Superior temporal gyrus (tissue), 1 donor: ENCODE results near the gene GPR55.
"Not testable (repeated sequence)": the region's sequence is repeated elsewhere in the genome, so short reads cannot be mapped to it uniquely, and the experiment has no call there.

Experiments
- DNase-seq: peaks from one replicate; pipeline ENCODE4 v3.0.0-alpha.2; 2016; ENCODE audit errors: extremely low spot score

The GPR55 gene

DNA sequence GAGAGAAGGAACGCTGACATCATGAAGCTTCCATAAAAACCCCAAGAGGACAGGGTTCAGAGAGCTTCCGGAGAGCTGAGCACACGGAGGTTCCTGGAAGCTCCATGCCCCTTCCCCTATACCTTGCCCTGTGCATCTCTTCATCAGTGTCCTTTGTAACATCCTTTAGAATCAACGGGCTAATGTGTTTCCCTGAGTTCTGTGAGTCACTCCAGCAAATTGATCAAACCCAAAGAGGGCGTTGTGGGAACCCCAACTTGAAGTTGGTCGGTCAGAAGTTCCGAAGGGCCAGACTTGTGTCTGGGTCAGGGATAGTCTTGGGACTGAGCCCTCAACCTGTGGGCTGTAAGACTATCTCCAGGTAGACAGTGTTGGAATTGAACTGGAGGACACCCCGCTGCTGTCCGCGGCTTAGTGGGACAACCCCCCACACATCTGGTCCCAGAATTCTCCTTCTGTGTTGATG is 25.9 kb upstream of the GPR55 start:
- no peak for DNase-seq

GRCh38 chr2:230949966-230950873 is 25.2 kb upstream of the GPR55 start:
- DNase-seq: no peak

DNA sequence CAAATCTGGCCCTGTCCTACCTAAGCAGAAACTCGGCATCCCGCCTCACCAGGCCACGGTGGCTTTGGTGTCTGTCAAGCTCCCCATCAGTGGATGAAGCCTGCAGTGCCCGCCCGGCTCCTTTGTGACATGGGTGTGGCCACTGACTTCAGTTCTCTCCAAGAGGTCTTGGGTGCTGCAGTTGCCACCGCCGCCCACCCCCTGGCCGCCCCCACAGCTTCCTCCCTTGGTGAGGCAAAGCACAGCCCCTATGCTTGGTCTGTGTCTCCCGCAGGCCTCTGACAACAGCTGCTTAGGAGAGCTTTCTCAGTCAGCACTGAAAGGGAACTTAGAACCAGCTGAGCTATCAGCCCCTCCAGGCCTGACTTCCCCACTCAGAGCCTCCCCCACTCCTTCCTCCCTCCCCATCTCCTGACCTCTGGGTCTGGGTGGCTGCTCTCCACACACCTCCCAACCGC is 22.9 kb upstream of the GPR55 start:
- DNase-seq: no peak

DNA sequence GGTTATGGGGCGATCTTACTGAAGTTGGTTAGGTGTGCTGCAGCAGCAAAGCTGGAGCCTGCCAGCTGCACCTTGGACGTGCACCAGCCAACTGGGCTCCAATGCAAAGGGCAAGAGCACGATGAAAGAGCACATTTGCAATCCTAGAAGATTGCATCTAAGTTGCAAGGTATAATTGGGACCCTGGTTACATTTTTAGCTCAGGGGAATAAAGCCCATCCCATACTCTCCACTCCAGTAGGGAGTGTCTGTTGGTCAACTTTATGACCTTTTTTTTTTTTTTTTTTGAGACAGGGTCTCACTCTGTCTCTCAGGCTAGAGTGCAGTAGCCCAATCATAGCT is 22.2 kb upstream of the GPR55 start:
- no peak for DNase-seq

GRCh38 chr2:230946429-230947234 is 21.6 kb upstream of the GPR55 start:
- no peak for DNase-seq

- no peak for DNase-seq
Measured at GRCh38 chr2:230944757-230945372, 19.8 kb upstream of the GPR55 start.

GRCh38 chr2:230944123-230944653 is 19.1 kb upstream of the GPR55 start:
- no peak for DNase-seq

DNA sequence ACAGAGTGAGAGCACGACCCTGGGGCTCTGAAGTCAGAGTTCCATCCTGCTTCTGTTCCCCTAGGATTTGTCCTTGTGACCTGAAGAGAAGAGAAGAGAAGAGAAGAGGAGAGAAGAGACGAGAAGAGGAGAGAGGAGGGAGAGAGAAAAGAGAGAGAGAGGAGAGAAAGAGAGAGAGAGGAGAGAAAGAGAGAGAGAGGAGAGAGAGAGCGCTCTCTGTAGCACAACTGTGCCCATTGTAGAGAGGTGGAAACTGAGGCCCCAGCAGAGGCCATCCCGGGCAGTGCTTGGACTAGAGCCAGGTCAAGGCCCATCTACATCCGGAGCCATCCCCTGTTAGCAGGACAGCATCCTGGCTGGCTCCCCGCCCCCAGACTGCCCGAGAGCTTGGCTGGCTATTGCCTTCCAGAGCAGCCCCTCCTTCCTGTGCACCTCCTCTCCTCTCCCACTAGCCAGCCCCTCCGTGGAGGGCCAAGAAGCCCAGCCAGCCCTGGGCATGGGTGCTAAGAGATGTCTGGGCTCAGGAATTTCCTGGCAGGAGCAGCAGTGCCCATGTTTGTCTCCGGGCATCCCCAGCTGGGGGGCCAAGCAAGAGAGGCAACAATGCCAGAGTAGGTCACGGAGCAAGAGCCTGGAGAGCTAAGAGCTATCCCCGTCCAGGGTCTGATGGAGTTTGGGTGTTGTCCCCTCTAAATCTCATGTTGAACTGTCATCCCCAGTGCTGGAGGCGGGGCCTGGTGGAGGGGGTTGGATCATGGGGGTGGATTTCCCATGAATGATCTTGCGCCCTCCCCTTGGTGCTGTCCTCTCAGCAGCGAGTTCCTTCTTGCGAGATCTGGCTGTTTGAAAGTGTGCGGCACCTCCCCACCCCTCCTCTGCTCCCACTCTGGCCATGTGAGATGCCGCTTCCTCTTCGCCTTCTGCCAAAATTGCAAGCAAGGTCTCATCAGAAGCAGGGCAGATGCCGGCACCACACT is 18.2 kb upstream of the GPR55 start:
- no peak for DNase-seq

GRCh38 chr2:230942371-230942770 is 17.3 kb upstream of the GPR55 start:
- no peak for DNase-seq

GRCh38 chr2:230941202-230942180 is 16.4 kb upstream of the GPR55 start:
- no peak for DNase-seq

GRCh38 chr2:230940471-230940815 is 15.4 kb upstream of the GPR55 start:
- DNase-seq: no peak

GRCh38 chr2:230939691-230940470 is 14.8 kb upstream of the GPR55 start:
- no peak for DNase-seq

GRCh38 chr2:230939066-230939591 is 14.1 kb upstream of the GPR55 start:
- no peak for DNase-seq

GRCh38 chr2:230938516-230939065 is 13.5 kb upstream of the GPR55 start:
- DNase-seq: no peak

DNA sequence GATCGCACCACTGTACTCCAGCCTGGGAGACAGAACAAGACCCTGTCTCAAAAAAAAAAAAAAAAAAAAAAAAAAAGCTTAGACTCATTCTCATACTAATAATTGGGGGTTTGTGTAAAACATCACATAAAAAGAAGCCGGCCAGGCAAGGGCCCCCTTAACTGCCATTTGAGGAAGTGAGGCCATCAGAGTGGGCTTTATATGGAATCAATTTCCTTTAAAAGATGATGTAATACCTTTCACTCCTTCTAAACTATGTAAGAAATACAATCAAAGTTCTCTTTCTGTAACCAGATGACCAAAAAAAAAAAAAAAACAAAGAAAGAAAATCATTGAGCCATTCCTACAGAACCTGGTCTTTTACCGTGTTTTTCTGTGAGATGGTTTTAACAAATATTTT is 13.1 kb upstream of the GPR55 start:
- DNase-seq: no peak

- no peak for DNase-seq
Measured at GRCh38 chr2:230937362-230937761, 12.3 kb upstream of the GPR55 start.

GRCh38 chr2:230936243-230936642 is 11.2 kb upstream of the GPR55 start:
- not testable (repeated sequence) for DNase-seq

DNA sequence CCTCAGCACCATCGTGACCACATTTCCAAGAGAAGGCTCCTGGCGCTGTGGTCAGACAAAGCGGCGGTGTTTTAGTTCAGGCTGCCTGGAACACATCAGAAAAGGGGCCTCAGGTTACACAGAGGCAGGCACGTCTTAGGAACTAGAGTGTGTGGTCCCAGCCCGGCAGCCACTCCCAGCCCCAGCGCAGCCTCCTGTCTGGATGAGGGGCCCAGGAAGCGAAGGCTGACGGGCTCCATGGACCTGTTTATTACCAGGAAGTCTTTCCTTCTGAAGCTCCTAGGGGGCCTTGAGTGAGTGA is 10.0 kb upstream of the GPR55 start:
- DNase-seq: no peak
